Right kidney (tissue), 1 donor: ENCODE measurements around the gene CDON.

ENCODE experiments used
- DNase-seq: peaks from one replicate; pipeline ENCODE4 v3.0.0-alpha.2; 2016

CDON gene

GRCh38 chr11:126082251-126083109 is 19.8 kb upstream of the CDON start:
- DNase-seq, result no peak

GRCh38 chr11:126081915-126082250 is 19.2 kb upstream of the CDON start:
- no peak for DNase-seq

- no peak for DNase-seq
Measured at GRCh38 chr11:126080161-126080941, 17.7 kb upstream of the CDON start.

GRCh38 chr11:126079621-126080124 is 17.0 kb upstream of the CDON start:
- DNase-seq, result no peak

- no peak for DNase-seq
Measured at GRCh38 chr11:126076641-126077040, 14.0 kb upstream of the CDON start.

GRCh38 chr11:126072801-126073594 is 10.3 kb upstream of the CDON start:
- DNase-seq, result no peak

GRCh38 chr11:126072141-126072741 is 9.6 kb upstream of the CDON start:
- peak; percentile 51 for DNase-seq

- DNase-seq, result peak; percentile 52
Measured at GRCh38 chr11:126063507-126063852, 814 bp upstream of the CDON start.

- peak; percentile 74 for DNase-seq
Measured at GRCh38 chr11:126061707-126062678, 673 bp downstream of the CDON start.

GRCh38 chr11:126060757-126061171 is 1.9 kb downstream of the CDON start:
- DNase-seq, result peak; percentile 18

- DNase-seq, result peak; percentile 27
Measured at GRCh38 chr11:126059238-126059781, 3.4 kb downstream of the CDON start.

GRCh38 chr11:126058105-126058874 is 4.4 kb downstream of the CDON start:
- no peak for DNase-seq

- no peak for DNase-seq
Measured at GRCh38 chr11:126054882-126055281, 7.8 kb downstream of the CDON start.

GRCh38 chr11:126054408-126054807 is 8.3 kb downstream of the CDON start:
- DNase-seq, result no peak

GRCh38 chr11:126053415-126054286 is 9.0 kb downstream of the CDON start:
- DNase-seq, result no peak

- no peak for DNase-seq
Measured at GRCh38 chr11:126051117-126051516, 11.5 kb downstream of the CDON start.

- DNase-seq, result no peak
Measured at GRCh38 chr11:126049159-126049558, 13.5 kb downstream of the CDON start.

GRCh38 chr11:126048197-126048596 is 14.5 kb downstream of the CDON start:
- DNase-seq, result no peak
